GM19397 (cell line): ENCODE data around the gene MSANTD1.

Source experiments
- ATAC-seq: cut with Tn5 transposase; IDR thresholded peaks from one replicate; pipeline ENCODE4 v1.9.1; 2021; ENCODE audit warnings: mild to moderate bottlenecking, moderate library complexity; ENCODE audit not compliant: unreplicated experiment

Gene MSANTD1

GRCh38 chr4:3215733-3216132 lies 33.2 kb upstream of the MSANTD1 start:
- no peak for ATAC-seq

GRCh38 chr4:3217266-3217665 lies 31.7 kb upstream of the MSANTD1 start:
- no peak for ATAC-seq

- ATAC-seq = no peak
Observed at GRCh38 chr4:3217771-3218170, 31.2 kb upstream of the MSANTD1 start.

DNA sequence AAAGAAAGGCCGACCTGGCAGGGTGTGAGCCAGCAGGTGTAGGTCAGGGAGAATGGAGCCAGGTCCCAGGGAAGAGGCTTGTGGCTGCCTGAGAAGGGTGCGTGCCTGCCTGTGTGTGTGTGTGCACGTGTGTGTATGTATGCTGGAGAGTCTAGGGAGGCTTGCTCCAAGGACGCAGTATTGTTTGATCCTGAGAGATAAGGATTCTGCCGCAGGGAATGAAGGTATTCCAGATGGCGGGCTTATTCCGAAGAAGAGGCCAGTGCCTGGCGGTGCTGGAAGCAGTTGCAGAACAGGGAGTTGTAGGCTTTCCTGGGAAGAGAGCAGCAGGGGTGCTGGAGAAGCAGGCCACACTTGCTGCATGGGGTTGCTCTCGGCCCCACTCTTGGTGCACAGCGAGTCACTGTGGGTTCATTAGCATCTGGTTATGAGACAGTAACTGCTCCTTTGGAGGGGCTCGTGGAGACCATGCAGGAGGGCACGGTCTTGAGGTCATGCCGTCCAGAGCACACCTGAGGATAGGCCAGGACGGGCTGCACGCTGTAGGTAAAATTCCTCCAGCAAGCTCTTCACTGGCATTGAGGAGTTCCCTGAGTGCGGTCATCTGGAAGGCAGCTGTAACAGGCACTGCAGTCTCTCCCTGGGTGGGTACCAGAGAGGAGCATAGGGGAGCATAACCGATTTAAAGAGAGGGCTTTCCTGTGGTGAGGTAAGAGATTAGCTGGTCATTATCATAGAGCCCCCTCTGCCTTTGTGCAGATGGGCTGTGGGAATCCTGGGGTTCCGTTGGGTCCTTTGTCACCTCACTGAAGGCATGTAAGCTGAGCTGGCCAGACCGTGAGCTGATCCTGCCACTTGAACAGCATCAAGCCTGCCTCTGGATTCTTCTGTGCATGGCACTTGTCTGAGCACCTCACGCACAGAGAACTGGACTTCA lies 29.9 kb upstream of the MSANTD1 start:
- no peak for ATAC-seq

DNA sequence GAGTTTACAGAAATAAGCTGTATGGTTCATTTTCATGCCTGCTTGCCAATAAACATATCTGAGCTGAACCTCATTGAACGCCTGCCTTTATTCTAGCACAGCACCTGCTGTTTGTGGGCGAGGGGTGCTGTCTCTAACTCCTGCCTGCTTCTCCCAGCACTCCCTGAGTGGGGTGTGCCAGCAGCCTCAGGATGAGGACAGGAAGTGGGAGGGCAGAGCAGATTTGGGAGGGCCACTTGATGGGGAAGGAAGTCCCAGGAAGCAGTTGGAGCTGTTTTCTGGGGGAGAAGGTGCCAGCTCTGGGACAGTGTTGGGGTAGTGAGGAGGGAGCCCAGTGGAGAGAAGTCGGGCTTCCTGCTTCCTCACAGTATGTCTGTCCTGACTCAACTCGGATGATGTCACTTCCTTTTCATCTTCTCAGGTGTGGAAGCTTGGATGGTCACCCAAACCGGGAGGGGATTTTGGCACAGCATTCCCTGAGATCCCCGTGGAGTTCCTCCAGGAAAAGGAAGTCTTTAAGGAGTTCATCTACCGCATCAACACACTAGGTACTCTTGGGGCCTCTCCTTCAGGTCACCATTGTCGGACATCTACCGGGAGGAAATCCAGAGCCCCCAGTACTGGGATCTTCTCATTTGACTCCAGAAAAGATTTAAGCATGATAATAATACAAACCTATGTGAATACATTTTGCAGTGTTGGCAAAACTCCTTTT lies 29.0 kb upstream of the MSANTD1 start:
- ATAC-seq = no peak

DNA sequence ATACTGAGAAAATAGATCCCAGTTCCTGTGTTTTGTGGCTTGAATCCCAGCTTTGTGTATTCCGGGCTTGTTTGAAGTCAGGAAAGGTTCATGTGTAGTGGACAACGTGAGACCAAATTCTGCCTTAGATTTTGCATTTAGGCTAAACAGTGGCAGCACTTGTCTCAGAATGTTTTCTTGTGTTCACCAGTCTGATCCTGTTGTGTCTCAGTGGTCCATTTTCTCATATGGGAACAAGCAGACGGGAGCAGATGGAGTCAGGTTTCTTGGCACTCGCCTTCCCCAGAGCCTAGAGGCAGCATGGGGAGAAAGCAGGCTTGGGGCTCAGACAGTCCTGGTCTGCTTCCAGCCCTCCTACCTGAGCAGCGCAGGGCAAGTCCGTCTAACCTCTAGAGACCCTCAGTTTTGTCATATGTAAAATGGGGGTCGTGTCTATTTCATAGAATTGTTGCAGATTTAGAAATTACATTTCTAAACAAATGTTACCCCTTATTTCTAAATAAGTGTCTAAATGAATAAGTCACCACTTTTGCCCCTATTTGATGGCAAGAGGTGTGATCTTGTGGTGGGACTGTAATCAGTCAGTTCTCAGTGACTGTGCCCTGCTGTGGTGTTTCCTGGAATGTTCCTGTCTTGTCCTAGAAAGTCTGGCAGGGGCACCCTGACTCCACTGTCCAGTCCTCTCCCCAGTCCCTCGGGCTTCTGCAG lies 28.3 kb upstream of the MSANTD1 start:
- ATAC-seq = no peak

GRCh38 chr4:3221184-3221494 lies 27.8 kb upstream of the MSANTD1 start:
- ATAC-seq = no peak

DNA sequence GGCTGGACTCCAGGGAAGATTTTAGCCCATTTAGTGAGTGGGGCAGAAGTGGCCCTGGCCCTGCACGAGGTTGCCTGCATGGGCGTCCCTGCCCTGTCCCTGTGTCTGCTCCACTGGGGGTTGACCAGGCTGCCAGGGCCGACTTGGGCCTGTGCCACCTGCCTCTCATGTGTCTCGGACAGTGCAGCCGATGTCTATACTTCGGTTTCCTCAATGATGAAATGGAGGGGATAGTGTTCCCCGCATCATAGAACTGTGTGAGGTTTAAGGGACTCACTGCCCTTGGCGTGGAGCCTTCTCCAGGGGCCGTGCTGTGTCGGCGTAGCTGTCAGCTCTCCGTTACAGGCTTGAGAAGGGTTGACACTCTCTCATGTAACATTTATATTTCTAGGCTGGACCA lies 27.0 kb upstream of the MSANTD1 start:
- no peak for ATAC-seq

GRCh38 chr4:3223346-3223745 lies 25.6 kb upstream of the MSANTD1 start:
- ATAC-seq = no peak

- ATAC-seq = no peak
Observed at GRCh38 chr4:3223956-3224748, 24.8 kb upstream of the MSANTD1 start.

GRCh38 chr4:3225071-3225850 lies 23.7 kb upstream of the MSANTD1 start:
- ATAC-seq = no peak

- no peak for ATAC-seq
Observed at GRCh38 chr4:3225936-3226335, 23.0 kb upstream of the MSANTD1 start.

DNA sequence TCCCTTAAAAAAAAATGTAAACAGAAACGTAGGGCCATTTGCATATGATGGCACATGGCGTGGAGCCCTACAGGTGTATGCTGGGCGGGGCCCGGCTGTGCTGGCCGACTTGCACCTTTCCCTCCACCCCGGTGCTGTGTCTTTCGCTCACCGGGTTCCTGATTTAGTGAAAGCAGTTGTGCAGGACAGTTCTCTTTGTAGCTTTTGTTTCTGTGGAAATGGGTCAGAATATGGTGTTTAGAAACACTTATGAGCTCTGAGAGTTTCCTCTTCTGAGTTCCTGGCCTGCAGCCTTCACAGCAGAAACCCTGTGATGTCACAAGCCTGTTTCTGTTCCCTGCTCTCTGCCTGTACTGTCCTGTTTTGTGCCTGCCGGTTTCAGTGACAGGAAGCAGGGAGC lies 22.5 kb upstream of the MSANTD1 start:
- ATAC-seq = no peak

- no peak for ATAC-seq
Observed at GRCh38 chr4:3226944-3227343, 22.0 kb upstream of the MSANTD1 start.

- no peak for ATAC-seq
Observed at GRCh38 chr4:3227878-3228675, 20.9 kb upstream of the MSANTD1 start.

DNA sequence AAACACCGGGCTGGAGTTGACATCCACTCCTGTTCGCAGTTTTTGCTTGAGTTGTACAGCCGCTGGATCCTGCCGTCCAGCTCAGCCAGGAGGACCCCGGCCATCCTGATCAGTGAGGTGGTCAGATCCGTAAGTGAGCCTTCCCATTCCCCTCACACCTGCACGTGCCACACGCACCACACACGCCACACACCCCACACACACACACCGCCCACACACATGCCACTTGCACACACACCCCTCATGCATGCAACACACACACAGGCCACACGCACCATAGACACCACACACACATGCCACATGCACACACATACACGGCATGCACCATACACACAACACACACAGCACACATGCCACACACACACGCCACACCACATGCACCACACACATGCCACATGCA lies 20.1 kb upstream of the MSANTD1 start:
- no peak for ATAC-seq

GRCh38 chr4:3229328-3229727 lies 19.6 kb upstream of the MSANTD1 start:
- ATAC-seq = no peak

GRCh38 chr4:3229964-3230363 lies 19.0 kb upstream of the MSANTD1 start:
- ATAC-seq = no peak

DNA sequence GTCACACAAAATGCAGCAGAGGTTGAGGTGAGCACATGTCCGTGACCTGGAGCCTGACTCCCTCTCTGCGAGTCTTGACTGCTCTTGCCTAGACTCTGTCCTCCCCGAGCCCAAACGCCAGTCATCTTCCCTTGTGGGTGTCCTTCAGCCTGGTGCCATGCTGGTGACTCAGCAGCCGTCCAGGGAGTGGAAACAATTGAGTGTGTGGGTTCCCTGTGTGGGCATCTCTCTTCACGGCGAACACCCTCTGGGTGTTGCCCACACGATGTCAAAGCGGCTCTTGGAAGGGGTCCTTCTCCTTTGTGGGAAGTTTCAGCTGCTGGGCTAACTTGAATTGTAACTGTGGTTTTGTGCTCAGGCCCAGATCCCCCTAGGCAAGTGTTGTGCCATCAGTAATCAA lies 17.5 kb upstream of the MSANTD1 start:
- no peak for ATAC-seq
